DMS 273 (cell line): ENCODE results near the gene PATE3.

Source experiments
- DNase-seq: peaks from one replicate; lab custom pipeline; 2025; ENCODE audit not compliant: unreplicated experiment; lab: John Stamatoyannopoulos, UW

The PATE3 gene

GRCh38 chr11:125787827-125788226 is at the start of gene PATE3:
PATE3 (plus strand) TSS chr11:125788127; CDS start chr11:125788152, 25 bp downstream.
- no peak for DNase-seq

GRCh38 chr11:125740617-125741016 is 47.3 kb upstream of the PATE3 start:
- DNase-seq: no peak

GRCh38 chr11:125743681-125744080 is 44.2 kb upstream of the PATE3 start:
- DNase-seq: no peak

- no peak for DNase-seq
Observed at GRCh38 chr11:125745979-125746378, 41.9 kb upstream of the PATE3 start, which contains the start of gene PATE1. PATE1 (plus strand) TSS chr11:125746279; CDS start chr11:125746305, 26 bp downstream.

- DNase-seq: no peak
Observed at GRCh38 chr11:125750629-125751028, 37.3 kb upstream of the PATE3 start.

GRCh38 chr11:125756050-125756449 is 31.9 kb upstream of the PATE3 start:
- no peak for DNase-seq

GRCh38 chr11:125762445-125762844 is 25.5 kb upstream of the PATE3 start:
- DNase-seq: no peak

- DNase-seq: no peak
Observed at GRCh38 chr11:125763483-125763882, 24.4 kb upstream of the PATE3 start.

GRCh38 chr11:125766251-125766650 is 21.7 kb upstream of the PATE3 start:
- no peak for DNase-seq

GRCh38 chr11:125768336-125769046 is 19.4 kb upstream of the PATE3 start:
- no peak for DNase-seq

GRCh38 chr11:125770583-125770982 is 17.3 kb upstream of the PATE3 start:
- DNase-seq: no peak

GRCh38 chr11:125772834-125773505 is 15.0 kb upstream of the PATE3 start:
- DNase-seq: no peak

- no peak for DNase-seq
Observed at GRCh38 chr11:125773516-125773915, 14.4 kb upstream of the PATE3 start.

- DNase-seq: no peak
Observed at GRCh38 chr11:125777309-125777708, 10.6 kb upstream of the PATE3 start.

GRCh38 chr11:125778728-125779127 is 9.2 kb upstream of the PATE3 start, which contains the start of gene PATE2:
PATE2 (minus strand) TSS chr11:125778828; CDS start chr11:125778773, 55 bp downstream.
- DNase-seq: no peak

- no peak for DNase-seq
Observed at GRCh38 chr11:125784678-125785077, 3.2 kb upstream of the PATE3 start.

- DNase-seq: no peak
Observed at GRCh38 chr11:125790825-125791224, 2.9 kb downstream of the PATE3 start.

- DNase-seq: no peak
Observed at GRCh38 chr11:125797641-125798040, 9.7 kb downstream of the PATE3 start.

- DNase-seq: no peak
Observed at GRCh38 chr11:125799808-125800207, 11.9 kb downstream of the PATE3 start.

GRCh38 chr11:125802387-125802786 is 14.5 kb downstream of the PATE3 start:
- no peak for DNase-seq

GRCh38 chr11:125807909-125808308 is 20.0 kb downstream of the PATE3 start:
- no peak for DNase-seq

- no peak for DNase-seq
Observed at GRCh38 chr11:125833016-125833415, 45.1 kb downstream of the PATE3 start, which contains the start of gene PATE4. PATE4 (plus strand) TSS chr11:125833316; CDS start chr11:125833360, 44 bp downstream.
